ENCODE data around the gene TOR3A. TPM values are rescaled to one million over a fixed set of nuclear protein-coding genes. Genes with fewer than 3 reads are reported as not detected.
"Not testable (repeated sequence)": the region's sequence is repeated elsewhere in the genome, so short reads cannot be mapped to it uniquely, and the experiment has no call there.

TOR3A gene, protein sequence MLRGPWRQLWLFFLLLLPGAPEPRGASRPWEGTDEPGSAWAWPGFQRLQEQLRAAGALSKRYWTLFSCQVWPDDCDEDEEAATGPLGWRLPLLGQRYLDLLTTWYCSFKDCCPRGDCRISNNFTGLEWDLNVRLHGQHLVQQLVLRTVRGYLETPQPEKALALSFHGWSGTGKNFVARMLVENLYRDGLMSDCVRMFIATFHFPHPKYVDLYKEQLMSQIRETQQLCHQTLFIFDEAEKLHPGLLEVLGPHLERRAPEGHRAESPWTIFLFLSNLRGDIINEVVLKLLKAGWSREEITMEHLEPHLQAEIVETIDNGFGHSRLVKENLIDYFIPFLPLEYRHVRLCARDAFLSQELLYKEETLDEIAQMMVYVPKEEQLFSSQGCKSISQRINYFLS
- 16.7 TPM for total RNA-seq

DNA sequence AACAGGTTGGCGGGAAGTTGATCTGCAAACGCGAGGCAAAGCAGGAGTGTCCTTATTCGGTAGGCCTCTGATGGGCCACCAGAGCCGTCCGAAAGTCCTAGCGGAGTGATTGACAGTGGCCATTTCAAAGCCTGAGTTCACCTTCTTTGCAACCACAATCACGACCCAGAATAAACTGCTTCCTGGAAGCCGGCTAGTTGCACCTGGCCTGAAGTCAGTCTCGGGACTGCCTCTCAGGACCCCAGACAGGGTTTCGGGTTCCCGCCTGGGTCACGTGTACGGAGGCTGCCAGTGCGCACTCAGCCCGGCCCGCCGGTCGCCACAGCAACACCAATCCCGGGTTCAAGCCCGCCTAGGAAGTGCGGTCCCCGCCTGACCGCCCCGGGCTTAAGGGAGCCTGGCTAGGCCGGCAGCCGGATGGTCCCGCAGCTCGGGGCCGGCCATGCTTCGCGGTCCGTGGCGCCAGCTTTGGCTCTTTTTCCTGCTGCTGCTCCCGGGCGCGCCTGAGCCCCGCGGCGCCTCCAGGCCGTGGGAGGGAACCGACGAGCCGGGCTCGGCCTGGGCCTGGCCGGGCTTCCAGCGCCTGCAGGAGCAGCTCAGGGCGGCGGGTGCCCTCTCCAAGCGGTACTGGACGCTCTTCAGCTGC lies at the start of gene TOR3A:
TSS of gene TOR3A (plus strand) at position 384 of the 646 bp plus-strand sequence. CDS start at position 443, 59 bp downstream.
- peak; percentile 90 to 93 for DNase-seq (ENCODE audit: low spot score in 2 of 2)
- no peak for FAIRE-seq

DNA sequence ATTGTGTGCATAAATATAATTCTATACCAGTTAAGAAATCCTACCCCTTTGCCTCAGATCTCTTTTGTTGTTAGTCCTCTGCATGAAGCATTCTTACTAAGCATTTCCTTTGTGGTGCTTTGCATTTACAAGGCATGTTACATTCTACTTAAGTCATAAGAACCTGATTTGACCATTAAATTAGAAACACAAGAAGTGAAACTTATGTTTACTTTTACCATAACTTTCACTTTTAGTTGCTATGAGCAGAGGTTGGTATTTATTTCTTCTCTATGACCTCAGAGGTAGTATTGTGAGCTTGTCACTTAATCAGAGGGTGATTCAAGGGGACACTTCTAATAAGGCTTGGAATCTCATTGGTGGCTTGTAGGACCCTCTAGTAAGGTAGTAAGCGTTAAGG lies 47.1 kb upstream of the TOR3A start:
- FAIRE-seq (no peak), DNase-seq (ENCODE audit: low spot score in 2 of 2) (no peak)

DNA sequence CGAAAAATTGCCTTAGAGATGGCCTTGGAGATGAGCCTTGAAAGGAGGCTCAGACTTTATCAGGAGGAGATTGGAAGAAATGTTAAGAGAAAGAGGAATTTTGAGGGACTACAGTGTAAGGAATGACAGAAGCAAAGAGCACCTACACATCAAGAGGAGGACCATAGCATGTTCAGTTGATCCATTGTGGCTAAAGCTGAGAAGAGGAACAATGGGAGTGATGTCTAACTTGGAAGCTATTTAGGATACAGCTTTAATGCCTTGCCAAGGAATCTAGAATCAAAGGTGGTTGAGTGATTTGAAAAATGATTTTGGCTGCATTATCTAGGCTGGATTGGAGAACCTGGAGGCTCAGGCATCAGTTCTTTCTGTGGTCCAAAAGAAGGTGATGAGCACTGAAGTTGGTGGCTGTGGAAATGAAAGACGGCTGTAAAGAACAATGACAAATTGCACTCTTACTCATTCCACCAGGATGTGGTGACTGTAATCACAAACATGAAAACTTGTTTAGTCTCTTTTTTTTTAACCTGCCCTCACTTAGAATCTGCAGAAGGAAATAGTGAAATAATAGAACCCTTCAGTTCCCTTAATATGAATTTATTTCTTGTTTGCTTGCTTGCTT lies 44.9 kb upstream of the TOR3A start:
- DNase-seq (ENCODE audit: low spot score in 2 of 2) (no peak), FAIRE-seq (no peak)

DNA sequence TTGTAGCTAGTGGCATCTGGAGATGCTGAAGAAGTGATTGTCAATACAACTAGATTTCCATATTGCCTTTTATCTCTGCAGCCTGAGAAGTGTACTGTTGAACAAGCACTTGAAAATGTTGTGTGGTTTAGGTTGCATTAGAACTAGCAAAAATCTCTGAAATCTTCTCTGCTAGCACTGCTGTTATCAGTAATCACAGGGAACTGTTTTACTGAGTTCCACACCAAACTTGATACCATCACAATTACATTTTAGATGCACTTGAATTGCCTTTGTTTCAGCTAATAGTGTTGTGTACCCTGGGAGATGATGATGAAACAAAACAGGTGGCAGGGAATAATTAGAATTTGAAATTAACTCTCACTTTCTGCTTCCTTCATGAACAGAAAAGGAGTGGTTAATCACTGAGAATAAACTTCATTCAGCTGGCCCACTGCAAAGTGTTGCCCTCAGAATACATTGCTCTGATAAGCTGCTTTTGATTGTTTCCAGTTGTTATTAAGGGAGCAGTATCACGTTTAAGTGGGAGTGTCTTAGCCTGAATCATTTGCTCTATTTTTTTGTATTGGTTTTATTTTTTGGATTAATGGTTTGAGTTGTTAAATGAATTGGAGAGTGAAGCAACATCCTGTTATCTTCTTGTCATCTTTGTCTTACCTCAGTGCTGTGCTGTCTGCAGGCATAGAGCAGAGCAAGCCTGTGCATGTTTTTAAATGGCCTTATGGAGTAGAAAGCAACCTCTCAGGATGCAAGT lies 43.2 kb upstream of the TOR3A start:
- DNase-seq (ENCODE audit: low spot score in 2 of 2) (no peak), FAIRE-seq (no peak)

DNA sequence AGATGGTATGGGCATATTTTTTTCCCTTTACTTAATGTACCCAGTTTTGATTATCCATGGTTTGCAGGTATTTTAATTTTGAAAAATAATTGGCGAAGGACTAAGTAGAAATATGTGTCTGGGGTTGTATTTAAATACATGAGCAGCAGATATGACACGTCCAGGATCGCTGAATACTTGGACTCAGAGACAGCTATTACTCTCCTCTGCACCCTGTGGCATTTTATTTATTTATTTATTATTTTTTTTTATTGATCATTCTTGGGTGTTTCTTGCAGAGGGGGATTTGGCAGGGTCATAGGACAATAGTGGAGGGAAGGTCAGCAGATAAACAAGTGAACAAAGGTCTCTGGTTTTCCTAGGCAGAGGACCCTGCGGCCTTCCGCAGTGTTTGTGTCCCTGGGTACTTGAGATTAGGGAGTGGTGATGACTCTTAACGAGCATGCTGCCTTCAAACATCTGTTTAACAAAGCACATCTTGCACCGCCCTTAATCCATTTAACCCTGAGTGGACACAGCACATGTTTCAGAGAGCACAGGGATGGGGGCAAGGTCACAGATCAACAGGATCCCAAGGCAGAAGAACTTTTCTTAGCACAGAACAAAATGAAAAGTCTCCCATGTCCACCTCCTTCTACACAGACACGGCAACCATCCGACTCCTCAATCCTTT lies 42.2 kb upstream of the TOR3A start:
- not testable (repeated sequence) for FAIRE-seq; DNase-seq (ENCODE audit: low spot score in 2 of 2)

DNA sequence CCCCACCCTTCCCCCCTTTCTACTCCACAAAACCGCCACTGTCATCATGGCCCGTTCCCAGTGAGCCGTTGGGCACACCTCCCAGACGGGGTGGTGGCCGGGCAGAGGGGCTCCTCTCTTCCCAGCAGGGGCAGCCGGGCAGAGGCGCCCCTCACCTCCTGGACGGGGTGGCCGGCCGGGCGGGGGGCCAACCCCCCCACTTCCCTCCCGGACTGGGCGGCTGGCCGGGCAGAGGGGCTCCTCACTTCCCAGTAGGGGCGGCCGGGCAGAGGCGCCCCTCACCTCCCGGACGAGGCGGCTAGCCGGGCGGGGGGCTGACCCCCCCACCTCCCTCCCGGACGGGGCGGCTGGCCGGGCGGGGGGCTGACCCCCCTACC lies 41.7 kb upstream of the TOR3A start:
- not testable (repeated sequence) for FAIRE-seq; DNase-seq (ENCODE audit: low spot score in 2 of 2)

DNA sequence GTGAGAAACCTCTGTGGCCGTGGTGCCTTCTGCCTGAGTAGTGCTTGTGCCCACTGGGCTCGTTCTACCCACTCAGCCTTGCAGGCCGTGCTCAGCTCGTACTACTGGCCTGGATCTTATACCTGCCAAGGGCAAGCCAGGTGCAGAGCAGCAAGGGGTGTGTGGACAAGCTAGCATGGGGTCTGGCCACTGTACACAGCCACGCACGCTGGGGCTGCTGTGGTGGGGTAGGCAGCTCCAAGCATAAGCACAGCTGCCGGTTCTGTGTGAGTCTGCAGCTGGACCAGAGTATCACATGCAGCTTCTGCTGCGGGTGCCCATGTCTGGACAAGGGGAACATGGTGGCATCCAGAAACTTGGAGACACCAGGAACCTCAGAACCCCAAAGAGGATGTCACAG lies 39.8 kb upstream of the TOR3A start:
- FAIRE-seq (no peak), DNase-seq (ENCODE audit: low spot score in 2 of 2) (no peak)

DNA sequence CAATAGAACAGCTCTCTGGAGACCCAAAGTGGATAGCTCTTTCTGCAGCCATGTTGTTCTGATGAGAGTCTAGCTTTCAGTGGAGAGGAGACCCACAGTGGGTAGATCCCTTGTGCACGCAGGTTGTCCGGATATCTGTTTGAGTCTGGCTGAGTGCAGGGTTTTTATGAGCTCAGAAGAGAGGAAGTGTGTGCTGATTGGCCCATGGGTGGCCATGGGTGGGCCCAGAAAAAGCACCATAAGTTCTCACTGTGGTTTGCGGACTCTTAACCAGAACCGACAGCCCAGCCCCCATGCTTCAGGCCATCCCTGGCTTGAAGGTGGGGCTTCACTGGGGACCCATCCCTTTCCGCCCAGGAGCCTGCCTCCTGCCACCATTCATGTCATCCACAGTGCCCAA lies 39.2 kb upstream of the TOR3A start:
- FAIRE-seq (no peak), DNase-seq (ENCODE audit: low spot score in 2 of 2) (no peak)

DNA sequence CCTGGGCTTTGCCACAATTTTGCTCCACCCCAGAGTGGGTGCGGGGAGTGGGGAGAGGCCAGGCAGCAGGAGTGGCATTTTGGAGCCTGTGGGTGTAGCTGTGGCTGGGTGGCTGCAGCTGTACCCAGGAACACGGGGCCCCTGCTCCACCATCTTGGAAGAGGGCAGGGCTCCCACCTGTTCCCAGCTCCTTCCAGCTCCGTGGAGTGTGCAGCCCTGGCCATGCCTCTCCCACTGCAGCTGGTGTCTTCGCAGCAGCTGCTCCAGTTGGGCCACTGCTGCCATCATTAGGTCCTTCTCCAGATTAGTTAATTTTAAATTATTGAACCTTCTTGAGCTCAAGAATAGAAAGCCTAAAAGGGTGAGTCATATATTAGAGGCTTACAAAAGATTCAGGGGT lies 38.6 kb upstream of the TOR3A start:
- DNase-seq (ENCODE audit: low spot score in 2 of 2) (no peak), FAIRE-seq (no peak)

DNA sequence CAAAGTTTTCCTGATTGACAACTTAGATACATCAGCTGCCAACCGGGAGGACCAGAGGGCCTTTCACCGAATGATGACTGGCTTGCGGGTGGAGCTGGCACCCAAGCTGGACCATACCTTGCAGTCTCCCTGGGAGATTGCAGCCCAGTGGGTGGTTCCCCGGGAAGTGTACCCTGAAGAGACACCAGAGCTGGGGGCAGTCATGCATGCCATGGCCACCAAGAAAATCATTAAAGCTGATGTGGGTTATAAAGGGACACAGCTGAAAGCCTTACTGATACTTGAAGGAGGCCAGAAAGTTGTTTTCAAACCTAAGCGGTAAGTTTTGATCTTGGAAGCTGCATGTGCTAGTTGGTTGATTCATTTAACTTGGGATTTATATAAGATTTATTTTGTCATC lies 38.0 kb upstream of the TOR3A start:
- DNase-seq (ENCODE audit: low spot score in 2 of 2) = no peak
- FAIRE-seq = no peak

DNA sequence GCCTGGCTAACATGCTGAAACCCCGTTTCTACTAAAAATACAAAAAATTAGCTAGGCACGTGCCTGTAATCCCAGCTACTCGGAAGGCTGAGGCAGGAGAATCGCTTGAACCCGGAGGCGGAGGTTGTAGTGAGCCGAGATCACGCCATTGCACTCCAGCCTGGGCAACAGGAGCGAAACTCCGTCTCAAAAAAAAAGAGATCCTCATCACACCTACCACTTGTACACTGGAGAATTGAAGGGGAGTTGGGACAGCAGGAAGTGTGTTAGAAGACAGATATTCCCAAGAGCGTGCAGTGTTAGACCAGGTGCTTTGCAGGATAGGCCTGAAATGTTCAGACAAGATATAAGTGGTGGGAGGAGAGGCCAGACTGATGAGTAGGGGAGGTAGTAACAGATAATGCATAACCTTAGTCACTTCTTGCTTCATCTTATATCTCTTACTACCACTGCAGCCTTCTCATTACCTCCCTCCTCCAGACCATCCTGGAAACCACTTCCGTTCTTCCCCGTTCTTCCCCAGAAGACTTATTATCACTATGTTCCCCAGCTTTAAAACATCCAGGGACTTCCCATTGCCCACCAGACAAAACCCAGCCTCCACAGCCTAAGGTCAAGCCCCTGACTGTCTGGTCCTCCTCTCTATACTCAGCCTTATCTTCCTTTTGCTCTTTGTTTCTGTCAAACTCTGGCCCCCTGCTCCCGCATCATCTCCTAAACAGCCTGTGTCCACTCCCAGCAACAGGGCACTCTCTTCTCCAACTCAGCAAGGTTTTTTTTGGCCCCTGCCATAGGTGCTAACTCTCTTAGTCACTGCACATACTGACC lies 34.8 kb upstream of the TOR3A start:
- no peak for DNase-seq (ENCODE audit: low spot score in 2 of 2)
- no peak for FAIRE-seq

DNA sequence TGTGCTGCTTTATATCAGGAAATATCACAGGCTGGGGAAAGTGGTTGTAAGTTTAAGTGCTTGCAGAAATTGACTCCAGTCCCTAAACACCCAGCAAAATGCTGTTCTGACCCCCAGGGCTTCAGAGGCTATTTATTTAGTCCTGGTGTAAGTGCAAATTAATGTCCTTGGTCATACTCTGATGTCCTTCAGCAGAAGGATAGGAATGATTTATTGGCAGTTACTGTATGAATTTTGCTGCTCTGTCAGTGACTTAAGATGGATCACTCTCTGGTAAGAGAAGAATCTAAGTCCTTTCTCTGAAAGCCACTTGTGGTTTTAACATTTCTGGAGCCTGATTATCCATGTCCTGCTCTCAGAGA lies 34.3 kb upstream of the TOR3A start:
- no peak for FAIRE-seq
- no peak for DNase-seq (ENCODE audit: low spot score in 2 of 2)

DNA sequence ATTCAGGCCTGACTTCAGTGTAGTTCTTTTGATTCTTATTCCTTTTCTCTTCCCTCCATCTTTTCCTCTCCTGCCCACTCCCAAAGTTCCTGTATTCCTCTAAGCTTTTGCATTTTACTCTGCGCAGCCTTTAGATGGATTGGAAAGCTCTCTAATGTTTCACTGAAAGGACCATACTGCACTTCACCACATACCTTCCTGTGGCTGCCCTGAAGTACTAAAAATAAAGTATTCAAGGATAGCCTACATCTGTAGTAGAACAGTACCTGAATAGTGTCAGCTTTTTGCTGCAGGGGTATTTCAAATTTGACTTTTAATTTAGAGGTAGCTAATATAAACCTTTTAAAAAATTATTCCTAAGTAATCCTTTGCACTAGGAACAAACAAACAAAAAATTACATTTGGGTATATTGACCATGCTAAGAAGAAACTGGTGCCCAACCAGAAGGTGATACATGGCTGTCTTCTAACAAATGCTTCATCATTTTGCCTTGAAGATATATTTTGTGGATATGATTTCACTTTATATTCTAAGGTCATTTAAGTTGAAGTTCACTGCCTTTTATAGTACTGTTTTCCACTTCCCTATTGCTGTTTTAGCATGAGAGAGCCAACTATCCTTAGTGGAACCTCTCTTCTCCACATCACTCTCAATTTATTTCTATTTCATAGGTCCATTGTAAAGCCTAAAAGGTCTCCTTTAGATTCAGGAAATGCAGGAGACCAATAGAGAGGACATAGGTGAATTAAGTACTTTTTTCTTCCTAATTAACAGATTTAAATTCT lies 33.3 kb upstream of the TOR3A start:
- no peak for FAIRE-seq
- no peak for DNase-seq (ENCODE audit: low spot score in 2 of 2)

DNA sequence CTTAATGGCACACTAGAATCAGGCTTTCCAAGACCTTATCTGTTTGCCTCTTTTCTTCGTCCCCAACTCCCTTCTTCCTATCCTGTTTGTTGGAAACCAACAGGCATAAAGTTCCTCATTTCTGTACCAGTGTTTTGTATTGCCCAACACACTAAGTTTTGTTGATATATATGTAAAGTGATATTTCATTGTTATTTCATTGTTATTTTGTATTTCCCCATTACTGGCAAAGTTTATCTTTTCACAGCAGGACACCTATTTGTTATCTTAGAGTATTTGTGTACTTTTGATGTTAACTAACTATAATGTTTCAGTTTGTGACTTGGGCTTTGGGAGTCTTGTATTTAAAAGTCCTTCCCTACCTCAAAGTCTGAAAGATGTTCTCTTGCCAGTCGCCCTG lies 29.1 kb upstream of the TOR3A start:
- FAIRE-seq = no peak
- no peak for DNase-seq (ENCODE audit: low spot score in 2 of 2)

DNA sequence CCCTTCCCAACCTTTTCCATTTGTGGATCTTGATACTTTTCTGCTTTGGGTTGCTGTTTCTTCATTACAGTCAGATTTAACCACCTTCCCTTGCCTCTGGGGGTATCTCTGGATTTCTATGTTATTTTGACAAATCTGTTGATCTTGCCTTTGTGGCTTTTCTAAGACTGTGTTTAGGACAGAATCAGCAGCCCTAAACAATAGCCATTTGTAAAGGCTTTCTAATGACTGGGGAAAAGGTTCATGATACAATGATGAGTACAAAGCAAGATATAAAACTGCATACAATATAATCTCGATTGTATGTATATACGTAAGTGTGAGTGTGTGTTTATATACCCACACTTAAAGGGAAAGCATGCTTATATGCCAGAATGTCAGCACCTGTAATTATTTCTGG lies 28.4 kb upstream of the TOR3A start:
- DNase-seq (ENCODE audit: low spot score in 2 of 2) (no peak), FAIRE-seq (no peak)

DNA sequence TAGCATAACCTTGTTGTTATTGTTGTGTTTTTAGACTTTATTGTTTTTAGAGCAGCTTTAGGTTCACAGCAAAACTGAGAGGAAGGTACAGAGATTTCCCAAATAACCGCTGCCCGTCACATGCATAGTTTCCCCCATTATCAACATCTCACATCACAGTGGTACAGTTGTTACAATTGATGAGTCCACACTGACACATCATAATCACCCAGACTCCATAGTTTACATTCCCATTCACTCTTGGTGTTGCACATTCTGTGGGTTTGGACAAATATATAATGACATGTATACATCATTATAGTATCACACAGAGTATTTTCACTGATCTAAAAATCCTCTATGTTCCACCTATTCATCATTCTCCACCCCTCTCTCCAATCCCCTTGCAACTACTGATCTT lies 25.9 kb upstream of the TOR3A start:
- FAIRE-seq (no peak), DNase-seq (ENCODE audit: low spot score in 2 of 2) (no peak)

DNA sequence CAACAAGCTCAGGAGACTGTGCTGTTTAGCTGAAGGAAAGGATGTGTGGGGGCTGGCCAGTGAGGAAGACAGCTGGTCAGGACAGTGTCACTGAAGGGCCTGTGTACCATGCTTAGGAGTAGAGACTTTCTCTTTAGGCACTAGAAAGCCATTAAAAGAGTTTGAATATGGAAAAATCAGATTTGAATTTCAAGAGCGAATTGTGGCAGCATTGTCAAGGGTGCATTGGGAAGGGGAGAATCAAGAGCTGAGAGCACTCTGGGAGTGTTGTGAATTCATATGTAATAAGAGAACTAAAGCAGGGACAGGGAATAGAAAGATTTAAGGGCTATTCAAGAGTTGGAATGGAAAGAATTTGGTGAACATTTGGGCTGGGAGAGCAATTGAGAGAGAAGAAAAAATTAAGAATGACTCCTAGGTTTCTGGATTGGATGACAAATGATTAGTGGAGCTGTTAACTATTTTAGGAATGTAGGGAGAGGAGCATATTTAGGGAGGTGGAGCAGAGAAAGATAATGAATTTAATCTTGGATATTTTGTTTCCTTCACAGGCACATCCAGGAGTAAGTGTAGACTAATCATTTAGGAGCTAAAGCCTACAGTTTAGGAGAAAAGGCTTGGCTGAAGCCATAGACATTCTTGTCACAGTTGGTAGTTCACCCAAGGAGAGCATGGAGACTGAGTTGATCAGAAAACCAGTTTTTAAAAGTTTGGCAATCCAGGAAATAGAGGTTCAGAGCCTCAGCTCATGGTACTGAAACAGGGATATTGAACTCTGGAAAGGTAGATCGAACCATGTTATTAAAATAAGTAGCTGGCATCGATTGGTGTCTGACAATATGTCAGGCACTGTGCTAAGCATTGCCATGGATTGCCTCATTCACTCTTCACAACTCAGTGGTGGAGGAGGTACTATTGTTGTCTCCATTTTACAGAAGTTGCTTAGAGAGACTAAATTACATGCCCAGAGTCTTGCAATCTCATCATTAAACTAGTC lies 23.1 kb upstream of the TOR3A start:
- FAIRE-seq (no peak), DNase-seq (ENCODE audit: low spot score in 2 of 2) (no peak)
